ENCODE measurements around the gene SORCS1.

The SORCS1 gene

DNA sequence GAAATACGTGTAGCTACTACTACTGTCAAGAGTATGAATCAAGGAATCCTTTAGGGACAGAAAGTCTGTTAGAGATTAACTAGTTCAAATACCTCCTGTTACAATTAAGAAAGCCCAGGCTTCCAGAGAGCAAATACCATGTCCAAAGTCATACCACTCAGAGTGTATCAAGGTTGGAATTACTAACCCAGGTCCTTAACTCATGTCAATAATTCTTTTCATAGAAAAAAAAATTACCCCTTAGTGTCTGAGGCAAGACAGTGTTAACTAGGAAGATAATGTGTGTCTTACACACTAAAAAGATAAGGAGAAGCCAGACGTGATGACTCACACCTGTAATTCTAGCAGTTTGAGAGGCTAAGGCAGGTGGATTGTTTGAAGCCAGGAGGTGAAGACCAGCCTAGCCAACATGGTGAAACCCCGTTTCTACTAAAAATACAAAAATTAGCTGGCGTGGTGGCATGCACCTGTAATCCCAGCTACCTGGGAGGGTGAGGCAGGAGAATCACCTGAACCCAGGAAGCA, 423.4 kb downstream of the SORCS1 start:
- TF ChIP-seq FOXM1 (IDR thresholded peaks at IDR 0.05; ENCODE audit: borderline replicate concordance, low read depth) (no peak), EGR1 (IDR thresholded peaks at IDR 0.05) (no peak), TCF12 (IDR thresholded peaks at IDR 0.05; ENCODE audit: low read depth) (no peak), CEBPB (IDR thresholded peaks at IDR 0.05) (no peak), NFIC (IDR thresholded peaks at IDR 0.05) (no peak), YY1 (IDR thresholded peaks at IDR 0.05; ENCODE audit: low read depth) (no peak)
- TF ChIP-seq, protein P1, sequence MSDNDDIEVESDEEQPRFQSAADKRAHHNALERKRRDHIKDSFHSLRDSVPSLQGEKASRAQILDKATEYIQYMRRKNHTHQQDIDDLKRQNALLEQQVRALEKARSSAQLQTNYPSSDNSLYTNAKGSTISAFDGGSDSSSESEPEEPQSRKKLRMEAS (IDR thresholded peaks at IDR 0.05): no peak

DNA sequence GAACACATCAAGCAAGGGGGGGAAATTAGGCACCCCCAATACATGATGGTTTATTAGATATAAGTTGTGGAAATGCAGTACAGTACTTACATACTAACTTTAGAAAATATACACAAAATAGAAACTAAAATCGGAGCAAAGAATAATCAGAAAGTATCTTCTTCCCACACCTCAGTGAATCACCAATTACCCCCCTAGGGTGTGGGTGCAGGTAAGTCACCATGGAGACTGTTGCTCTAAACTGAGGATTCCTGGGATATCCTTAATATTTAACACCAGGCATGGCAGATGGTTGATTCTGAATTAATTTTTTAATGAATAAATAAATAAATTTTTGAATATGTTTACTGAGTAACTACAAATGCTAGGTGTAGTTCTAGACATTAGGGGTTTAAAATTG, 424.4 kb downstream of the SORCS1 start:
- TF ChIP-seq YY1 (IDR thresholded peaks at IDR 0.05; ENCODE audit: low read depth): no peak
- no peak for TF ChIP-seq TEAD4 (IDR thresholded peaks at IDR 0.05)
- no peak for TF ChIP-seq EGR1 (IDR thresholded peaks at IDR 0.05)
- TF ChIP-seq CREB1 (IDR thresholded peaks at IDR 0.05; ENCODE audit: low read depth): no peak
- TF ChIP-seq TAF1 (IDR thresholded peaks at IDR 0.05; ENCODE audit: low read depth): no peak
- TF ChIP-seq RAD21 (IDR thresholded peaks at IDR 0.05; ENCODE audit: low read depth): no peak
- no peak for TF ChIP-seq ZBTB7A (IDR thresholded peaks at IDR 0.05; ENCODE audit: low read depth)
- no peak for TF ChIP-seq CEBPB (IDR thresholded peaks at IDR 0.05)
- no peak for TF ChIP-seq FOXM1 (IDR thresholded peaks at IDR 0.05; ENCODE audit: borderline replicate concordance, low read depth)
- no peak for TF ChIP-seq TCF12 (IDR thresholded peaks at IDR 0.05; ENCODE audit: low read depth)

DNA sequence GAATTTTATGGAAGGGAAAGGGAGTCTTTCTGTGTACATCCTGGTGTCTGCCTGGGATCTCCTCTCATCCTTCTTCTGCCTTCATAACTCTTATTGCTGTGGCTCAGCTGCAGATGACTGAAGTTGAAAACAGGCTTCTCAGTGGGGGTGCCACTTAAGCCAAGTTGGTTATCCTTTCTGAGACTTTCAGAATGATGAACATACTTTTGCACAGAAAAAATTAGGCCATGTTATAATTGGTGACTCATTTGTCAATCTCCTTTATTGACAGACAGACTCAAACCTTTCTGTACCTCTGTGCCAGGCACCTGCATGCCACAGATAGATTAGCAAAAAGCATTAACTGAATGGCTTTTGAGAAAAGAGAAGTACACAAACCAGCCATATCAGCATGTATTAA, 430.3 kb downstream of the SORCS1 start:
- TF ChIP-seq NFIC (IDR thresholded peaks at IDR 0.05) (no peak), CREB1 (IDR thresholded peaks at IDR 0.05; ENCODE audit: low read depth) (no peak), EGR1 (IDR thresholded peaks at IDR 0.05) (no peak), TEAD4 (IDR thresholded peaks at IDR 0.05) (no peak), TCF12 (IDR thresholded peaks at IDR 0.05; ENCODE audit: low read depth) (no peak), CEBPB (IDR thresholded peaks at IDR 0.05) (no peak), YY1 (IDR thresholded peaks at IDR 0.05; ENCODE audit: low read depth) (no peak), RAD21 (IDR thresholded peaks at IDR 0.05; ENCODE audit: low read depth) (no peak), FOXM1 (IDR thresholded peaks at IDR 0.05; ENCODE audit: borderline replicate concordance, low read depth) (no peak), TAF1 (IDR thresholded peaks at IDR 0.05; ENCODE audit: low read depth) (no peak), EP300 (IDR thresholded peaks at IDR 0.05; ENCODE audit: borderline replicate concordance) (no peak), ZBTB7A (IDR thresholded peaks at IDR 0.05; ENCODE audit: low read depth) (no peak)
- TF ChIP-seq, protein P2, sequence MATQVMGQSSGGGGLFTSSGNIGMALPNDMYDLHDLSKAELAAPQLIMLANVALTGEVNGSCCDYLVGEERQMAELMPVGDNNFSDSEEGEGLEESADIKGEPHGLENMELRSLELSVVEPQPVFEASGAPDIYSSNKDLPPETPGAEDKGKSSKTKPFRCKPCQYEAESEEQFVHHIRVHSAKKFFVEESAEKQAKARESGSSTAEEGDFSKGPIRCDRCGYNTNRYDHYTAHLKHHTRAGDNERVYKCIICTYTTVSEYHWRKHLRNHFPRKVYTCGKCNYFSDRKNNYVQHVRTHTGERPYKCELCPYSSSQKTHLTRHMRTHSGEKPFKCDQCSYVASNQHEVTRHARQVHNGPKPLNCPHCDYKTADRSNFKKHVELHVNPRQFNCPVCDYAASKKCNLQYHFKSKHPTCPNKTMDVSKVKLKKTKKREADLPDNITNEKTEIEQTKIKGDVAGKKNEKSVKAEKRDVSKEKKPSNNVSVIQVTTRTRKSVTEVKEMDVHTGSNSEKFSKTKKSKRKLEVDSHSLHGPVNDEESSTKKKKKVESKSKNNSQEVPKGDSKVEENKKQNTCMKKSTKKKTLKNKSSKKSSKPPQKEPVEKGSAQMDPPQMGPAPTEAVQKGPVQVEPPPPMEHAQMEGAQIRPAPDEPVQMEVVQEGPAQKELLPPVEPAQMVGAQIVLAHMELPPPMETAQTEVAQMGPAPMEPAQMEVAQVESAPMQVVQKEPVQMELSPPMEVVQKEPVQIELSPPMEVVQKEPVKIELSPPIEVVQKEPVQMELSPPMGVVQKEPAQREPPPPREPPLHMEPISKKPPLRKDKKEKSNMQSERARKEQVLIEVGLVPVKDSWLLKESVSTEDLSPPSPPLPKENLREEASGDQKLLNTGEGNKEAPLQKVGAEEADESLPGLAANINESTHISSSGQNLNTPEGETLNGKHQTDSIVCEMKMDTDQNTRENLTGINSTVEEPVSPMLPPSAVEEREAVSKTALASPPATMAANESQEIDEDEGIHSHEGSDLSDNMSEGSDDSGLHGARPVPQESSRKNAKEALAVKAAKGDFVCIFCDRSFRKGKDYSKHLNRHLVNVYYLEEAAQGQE (IDR thresholded peaks at IDR 0.05; ENCODE audit: low read depth): no peak
- TF ChIP-seq, protein P1 (IDR thresholded peaks at IDR 0.05): no peak
- TF ChIP-seq, protein P3, sequence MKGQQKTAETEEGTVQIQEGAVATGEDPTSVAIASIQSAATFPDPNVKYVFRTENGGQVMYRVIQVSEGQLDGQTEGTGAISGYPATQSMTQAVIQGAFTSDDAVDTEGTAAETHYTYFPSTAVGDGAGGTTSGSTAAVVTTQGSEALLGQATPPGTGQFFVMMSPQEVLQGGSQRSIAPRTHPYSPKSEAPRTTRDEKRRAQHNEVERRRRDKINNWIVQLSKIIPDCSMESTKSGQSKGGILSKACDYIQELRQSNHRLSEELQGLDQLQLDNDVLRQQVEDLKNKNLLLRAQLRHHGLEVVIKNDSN (IDR thresholded peaks at IDR 0.05): no peak

DNA sequence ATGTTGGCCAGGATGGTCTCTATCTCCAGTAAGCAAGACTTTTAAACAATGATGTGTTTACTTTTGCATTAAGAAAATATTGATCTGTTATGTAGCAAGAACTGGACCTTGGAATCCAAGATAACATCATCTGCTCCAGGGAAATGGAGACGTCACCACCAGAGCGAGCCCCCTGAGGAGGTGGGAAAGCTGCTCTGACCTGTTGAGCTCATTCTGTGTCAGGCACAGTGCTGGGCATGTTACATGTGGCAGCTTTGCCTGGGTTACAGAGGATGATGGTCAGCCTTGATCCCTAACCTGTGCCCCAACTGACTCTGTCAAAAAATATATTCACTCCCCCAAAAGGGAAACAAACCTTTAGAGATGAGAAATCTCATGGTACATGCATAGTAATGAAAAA, 436.3 kb downstream of the SORCS1 start:
- no peak for TF ChIP-seq ZBTB7A (IDR thresholded peaks at IDR 0.05; ENCODE audit: low read depth)
- TF ChIP-seq TAF1 (IDR thresholded peaks at IDR 0.05; ENCODE audit: low read depth): no peak
- no peak for TF ChIP-seq CEBPB (IDR thresholded peaks at IDR 0.05)
- TF ChIP-seq, protein P3 (IDR thresholded peaks at IDR 0.05): no peak
- no peak for TF ChIP-seq RAD21 (IDR thresholded peaks at IDR 0.05; ENCODE audit: low read depth)
- no peak for TF ChIP-seq NFIC (IDR thresholded peaks at IDR 0.05)
- no peak for TF ChIP-seq TEAD4 (IDR thresholded peaks at IDR 0.05)
- no peak for TF ChIP-seq CREB1 (IDR thresholded peaks at IDR 0.05; ENCODE audit: low read depth)

DNA sequence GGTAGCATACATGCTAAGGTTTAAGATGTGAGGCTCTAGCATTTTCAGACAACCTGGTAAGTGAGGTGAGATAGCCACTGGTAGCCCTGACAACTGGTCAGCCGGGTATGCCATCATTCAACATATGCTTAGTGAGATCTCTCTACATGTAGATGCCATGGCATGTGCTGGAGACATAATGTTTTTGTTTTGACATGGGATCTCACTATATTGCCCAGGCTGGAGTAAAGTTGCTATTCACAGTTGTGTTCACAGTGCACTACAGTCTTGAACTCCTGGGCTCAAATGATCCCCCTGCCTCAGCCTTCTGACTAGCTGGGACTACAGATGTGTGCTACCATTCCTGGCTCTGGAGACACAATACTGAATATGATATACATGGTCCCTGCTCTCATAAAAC, 437.3 kb downstream of the SORCS1 start:
- TF ChIP-seq EGR1 (IDR thresholded peaks at IDR 0.05): no peak
- no peak for TF ChIP-seq TCF12 (IDR thresholded peaks at IDR 0.05; ENCODE audit: low read depth)
- TF ChIP-seq RAD21 (IDR thresholded peaks at IDR 0.05; ENCODE audit: low read depth): no peak
- TF ChIP-seq CEBPB (IDR thresholded peaks at IDR 0.05): no peak
- no peak for TF ChIP-seq TAF1 (IDR thresholded peaks at IDR 0.05; ENCODE audit: low read depth)
- TF ChIP-seq FOXM1 (IDR thresholded peaks at IDR 0.05; ENCODE audit: borderline replicate concordance, low read depth): no peak
- no peak for TF ChIP-seq TEAD4 (IDR thresholded peaks at IDR 0.05)
- TF ChIP-seq CREB1 (IDR thresholded peaks at IDR 0.05; ENCODE audit: low read depth): no peak
- no peak for TF ChIP-seq YY1 (IDR thresholded peaks at IDR 0.05; ENCODE audit: low read depth)
- TF ChIP-seq EP300 (IDR thresholded peaks at IDR 0.05; ENCODE audit: borderline replicate concordance): no peak
- TF ChIP-seq, protein P3 (IDR thresholded peaks at IDR 0.05): no peak
- TF ChIP-seq, protein P1 (IDR thresholded peaks at IDR 0.05): no peak
- TF ChIP-seq NFIC (IDR thresholded peaks at IDR 0.05): no peak
- TF ChIP-seq, protein P2 (IDR thresholded peaks at IDR 0.05; ENCODE audit: low read depth): no peak

Data from Ishikawa (cell line).